Activated CD8-positive, alpha-beta memory T cell treated with anti-CD3 and anti-CD28 coated beads, Interleukin-2, amount 50 U/mL, for 1 hour (primary cell): ENCODE results near the gene CYP24A1.

ENCODE experiments used
- DNase-seq: peaks from one replicate; pipeline ENCODE4 v3.0.0-alpha.2; 2020; ENCODE audit errors: extremely low read depth

CYP24A1 gene

DNA sequence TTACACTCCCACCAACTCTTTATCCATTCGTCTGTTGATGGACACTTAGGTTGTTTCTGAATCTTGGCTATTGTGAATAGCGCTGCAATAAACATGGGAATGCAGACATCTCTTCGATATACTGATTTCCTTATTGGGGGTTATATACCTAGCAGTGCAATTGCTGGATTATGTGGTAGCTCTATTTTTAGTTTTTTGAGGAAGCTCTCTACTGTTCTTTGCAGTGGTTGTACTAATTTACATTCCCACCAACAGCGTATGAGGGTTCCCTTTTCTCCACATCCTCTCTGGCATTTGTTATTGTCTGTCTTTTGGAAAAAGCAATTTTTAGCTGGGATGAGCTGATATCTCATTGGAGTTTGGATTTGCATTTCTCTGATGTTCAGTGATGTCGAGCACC lies 29.5 kb upstream of the CYP24A1 start:
- DNase-seq: no peak

DNA sequence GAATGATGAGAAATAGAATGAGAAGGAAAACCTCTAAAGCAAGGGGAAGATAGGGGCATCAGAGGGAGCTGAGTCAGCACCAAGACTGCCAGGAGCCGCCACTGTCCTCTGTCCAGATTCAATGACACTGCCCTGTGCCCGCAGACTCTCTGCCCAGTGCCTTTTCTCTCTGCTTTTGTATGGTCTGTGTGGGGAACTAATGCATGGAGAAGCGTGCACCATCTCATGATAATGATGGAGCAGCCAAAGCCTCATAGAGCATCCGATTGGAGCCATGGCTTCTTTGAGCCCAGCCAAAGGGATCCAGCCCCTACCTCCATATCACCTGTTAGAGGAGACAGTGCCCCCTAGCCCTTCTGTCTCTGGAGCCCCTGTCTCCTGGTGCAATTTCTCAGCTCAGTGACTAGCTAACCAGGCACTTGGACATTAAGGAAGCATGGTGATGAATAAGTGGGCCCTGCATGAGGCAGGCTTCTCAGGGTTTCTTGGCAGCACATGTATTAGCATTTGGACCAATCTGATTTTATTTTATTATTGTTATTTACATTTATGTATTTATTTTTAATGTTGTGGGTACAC lies 27.6 kb upstream of the CYP24A1 start:
- DNase-seq: no peak

DNA sequence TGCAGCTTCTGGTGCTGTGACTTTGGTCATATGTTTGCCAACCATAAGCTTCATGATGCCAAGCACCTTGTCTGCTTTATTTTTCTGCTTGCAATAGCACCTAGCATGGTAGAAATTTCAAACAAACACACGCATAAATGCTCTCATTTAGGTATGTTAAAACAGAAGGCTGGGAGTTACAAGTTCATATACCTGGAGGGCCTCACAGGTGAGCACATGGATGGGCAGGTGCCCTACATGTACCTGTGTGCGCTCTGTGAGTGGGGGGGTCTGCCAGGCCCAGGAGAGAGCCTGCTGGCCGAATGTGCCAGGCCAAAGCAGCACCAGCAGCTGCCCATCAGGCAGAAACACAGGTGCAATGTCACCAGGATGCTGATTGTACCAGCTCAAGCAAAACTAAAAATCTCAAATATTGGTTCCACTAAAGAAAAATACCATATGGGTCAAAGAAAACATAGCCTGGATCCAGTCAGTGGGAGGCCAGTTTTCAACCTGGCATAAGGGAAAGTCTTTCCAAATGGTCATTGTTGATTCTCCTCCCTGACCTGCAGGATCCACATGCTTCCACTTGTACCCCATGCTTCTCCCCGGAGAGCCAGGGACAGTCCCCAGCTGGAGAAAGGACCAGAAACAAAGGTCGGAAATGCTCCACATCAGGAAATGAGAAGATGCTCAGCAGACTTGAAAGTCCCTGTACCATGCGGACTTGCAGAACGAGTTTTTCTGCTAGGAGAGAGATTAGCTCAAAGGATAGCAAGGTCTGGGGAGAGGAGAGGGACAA lies 26.9 kb upstream of the CYP24A1 start:
- DNase-seq: no peak

DNA sequence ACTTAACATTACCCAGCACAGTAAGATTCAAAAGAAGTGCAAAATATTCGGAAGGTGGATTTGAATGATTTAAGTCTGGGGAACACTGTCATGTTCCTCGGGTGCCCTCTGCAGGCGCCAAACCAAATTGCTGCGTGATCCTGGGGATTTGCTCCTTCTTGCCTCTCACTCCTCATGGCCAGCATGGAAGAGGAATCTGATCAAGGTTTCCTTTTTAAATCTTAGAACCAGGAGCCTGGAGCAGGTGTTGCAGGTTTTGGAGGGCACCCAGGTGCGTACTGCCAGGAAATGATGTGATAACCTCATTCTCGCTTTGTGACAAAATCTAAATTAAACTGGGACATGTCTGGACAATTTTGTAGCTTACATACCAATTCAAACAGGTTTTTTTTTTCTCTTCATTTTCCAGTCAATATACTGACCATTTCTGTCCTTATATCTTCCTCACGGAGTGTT lies 26.0 kb upstream of the CYP24A1 start:
- DNase-seq: peak; percentile 22

DNA sequence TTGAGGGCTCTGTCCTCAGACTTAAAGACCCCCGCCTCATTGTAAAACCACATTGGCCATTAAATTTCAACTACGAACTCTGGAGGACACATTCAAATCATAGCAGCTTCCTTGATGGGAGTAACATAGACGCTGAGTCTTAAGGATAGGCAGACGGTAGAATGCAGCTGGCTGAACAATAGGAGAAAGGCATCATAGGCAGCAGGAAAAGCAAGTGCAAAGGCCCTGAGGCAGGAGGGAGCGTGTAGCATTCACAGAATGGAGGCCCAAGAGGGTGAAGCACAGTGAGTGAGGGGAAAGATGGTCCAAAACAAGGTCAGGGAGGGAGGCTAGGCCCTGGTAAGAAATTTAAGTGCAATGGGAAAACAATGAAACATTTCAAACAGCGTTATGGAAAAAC lies 25.5 kb upstream of the CYP24A1 start:
- DNase-seq: no peak

DNA sequence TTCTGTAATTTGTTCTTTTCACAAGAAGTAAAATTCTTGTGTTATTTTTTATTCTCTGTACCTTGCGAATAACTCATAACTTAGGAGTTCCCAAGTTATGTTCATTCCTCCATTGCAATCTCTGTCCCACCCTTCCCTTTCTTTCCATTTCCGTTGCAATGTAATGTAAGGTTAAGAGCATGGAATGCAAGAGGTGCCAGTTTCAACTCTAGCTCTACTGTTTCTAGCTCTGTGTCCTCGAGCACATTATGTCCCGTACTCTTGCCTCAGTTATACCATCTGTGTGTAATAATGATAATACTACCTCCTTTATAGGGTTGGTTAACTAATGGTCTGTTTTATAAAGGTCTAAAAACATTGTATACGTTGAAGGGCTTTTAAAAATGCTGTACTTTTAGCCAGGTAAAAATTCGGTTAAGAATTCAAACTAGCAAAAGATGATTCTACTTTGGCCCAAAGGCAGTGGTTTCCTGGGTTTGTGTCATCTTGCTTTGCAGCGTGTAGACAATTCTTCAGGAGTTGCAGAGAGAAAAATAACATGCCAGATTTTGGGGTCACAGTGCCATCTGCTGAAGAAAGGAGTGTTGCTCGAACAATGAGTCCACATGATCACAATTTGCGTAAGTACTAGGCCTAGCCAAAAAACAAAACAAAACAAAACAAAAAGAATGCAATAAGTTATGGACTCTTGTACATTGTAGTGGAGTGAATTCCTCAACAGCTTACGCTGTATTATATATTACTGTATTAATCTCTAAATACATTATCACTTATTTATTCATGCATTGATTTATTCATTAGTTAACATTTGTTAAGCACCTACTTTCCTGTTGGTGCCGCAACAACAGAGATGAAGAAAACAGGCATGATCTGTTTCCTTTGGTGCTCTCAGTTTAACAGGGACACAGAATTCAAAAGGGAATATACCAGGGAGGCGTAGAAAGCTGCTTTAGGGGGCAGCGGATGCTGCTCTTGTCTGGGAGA lies 24.1 kb upstream of the CYP24A1 start:
- no peak for DNase-seq

DNA sequence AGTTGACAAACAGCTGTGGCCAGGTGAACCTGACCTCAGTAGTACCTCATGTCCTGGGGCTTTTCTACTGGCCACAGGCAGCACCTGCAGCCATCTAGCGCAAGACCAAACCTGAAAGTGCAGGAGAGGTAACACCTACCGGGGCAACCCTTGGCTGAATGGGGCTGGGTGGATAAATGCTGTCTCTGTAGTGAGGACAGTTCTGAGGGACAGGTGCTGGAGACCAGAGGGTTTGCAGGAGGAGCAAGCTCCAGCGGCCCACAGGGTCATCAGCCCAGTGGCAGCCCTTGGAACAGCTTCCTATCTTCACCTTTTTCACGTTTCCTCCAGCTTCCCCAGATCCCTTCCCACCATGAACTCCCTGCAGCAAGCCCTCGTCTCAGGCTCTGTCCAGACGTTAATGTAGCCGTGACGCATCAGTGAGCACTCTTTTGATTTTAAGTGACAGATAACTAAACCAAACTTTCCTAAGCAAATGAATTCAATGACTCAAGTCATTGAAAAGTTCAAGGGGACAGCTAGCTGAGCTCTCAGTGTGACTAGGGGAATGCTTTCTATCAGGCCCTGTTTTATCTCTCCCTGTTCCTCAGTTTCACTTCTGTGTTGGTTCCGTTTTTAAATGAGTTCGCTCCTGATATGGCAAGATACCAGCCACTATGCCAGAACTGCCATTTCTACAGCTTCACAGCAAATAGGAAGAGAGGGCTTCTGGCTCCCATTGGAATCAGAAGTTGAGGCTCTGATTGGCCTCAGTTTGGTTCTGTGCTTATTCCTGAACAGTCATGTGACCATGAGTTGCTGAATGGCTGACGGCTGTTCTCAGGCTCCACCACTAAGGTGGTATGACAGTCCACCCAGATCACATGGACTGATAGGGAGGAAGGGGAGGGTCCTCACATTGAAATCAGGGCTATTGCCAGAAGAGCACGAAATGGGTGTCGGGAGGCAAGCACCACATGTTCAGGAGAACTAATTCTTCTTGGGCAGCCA lies 22.0 kb upstream of the CYP24A1 start:
- DNase-seq: no peak

DNA sequence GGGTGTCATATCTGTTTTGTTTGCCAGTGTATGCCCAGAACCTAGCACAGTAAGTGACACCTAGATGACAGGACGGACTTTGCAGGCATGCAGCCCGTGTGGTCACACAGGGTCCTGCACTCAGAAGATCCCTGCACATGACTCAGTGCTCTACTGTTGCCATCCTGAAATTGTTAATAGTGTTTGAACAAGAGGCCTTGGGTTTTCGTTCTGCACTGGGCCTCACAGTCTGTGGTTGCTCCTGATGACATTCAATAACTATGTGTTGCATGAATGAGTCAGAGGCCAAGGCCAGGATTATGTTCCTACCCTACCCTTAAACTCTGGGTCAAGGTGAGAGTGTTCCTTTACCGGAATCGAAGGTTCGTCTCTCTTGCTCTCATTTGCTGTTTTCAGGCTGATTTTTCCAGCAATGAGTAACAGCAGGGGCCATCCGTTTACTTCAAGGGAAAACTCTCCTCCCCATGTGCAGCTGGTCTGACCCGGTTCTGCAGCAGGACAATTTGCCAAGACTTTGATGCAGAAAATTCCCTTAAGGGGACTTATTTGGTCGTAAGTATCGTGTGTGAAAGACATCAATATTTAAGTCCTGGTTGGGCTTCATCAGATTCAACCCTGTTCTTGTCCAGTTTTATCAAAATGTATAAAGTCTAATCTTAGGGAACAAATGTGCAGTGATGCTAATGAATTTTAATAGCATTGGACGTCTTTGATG lies 21.1 kb upstream of the CYP24A1 start:
- DNase-seq: no peak

DNA sequence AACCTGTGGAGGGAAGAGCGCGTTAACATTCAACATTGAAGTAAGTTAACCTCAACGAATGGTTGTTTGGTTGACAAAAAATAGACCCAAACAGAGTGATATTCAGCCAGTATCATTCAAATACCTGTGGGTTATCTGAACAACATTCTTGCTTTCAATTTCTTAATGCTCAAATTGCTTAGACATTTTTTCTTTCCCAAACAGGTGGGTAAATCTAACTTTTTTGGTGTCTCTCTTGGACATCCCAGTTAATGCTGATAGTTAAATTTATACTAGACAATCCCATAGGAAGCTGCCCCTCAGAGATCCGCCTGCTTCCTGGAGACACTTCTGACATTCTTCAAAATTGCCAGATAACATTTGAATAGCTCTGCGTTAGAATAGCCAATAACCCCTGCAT lies 20.0 kb upstream of the CYP24A1 start:
- DNase-seq: no peak

DNA sequence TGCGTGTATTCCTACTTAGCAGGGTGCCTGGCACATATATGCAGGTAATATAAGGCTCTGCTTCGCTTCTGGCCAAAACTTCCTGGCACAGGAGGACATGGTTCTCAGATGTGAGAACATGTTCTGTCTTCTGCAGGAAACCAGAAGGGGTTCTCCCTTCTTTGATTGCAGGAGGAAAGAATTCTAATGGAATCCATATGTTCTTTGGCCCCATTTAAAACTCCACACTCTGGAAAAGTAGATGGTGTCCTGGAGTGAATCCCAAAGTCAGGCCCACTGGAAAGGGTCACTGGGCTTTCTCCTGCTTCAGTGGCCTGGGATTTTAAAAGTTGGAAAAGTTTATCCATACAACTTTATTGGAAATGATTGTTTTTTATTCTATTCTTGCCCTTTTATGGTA lies 16.4 kb upstream of the CYP24A1 start:
- DNase-seq: no peak

DNA sequence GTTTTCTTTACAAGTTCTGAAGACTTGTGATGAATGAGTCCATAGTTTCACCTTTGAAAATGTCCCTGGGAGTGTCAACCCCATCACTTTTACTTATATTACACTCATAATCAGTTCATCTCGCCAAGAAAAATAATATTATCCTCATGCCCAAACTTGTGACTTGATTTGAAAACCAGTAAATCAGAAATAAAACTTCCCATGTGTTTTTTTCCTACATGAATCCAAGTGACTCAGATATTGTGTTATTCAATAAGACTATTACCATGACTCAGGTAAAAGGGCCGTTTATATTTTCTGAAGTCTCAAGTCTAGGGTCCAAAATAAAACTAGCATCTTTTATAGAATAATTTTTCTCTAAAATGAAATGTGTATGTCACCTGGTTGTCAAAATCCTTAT lies 15.8 kb upstream of the CYP24A1 start:
- DNase-seq: no peak

DNA sequence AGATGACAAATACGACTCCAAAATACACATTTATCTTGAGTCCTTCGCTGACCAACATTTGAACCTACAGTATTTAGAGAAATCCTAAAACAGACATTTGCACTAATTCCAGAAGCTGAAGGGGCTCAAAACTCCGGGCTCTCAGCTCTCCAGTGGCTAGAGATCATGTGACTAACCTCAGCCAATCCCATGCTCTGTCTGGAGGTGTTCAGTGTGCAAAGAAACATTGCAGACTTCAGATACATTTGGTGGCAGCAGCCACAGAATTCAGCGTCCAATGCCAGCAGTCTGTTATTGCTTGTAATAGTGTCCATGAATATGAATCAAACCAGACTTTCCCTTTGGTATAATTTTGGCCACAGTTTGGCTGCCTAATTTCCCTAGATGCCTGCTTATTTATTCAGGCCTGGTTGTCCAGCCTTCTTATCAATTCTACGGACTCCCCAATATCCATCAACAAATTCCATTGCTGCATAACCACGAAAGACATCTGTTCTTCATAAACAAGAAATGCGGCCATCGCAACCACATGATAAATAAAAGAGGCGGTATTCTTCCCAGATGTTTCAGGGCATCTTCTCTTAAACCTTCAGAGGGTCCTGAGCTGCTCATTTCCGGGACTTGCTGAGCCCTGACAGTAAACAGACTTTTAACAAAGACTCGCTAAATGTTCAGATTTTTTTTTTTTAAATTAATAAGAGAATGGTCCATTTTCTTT lies 14.5 kb upstream of the CYP24A1 start:
- DNase-seq: no peak

DNA sequence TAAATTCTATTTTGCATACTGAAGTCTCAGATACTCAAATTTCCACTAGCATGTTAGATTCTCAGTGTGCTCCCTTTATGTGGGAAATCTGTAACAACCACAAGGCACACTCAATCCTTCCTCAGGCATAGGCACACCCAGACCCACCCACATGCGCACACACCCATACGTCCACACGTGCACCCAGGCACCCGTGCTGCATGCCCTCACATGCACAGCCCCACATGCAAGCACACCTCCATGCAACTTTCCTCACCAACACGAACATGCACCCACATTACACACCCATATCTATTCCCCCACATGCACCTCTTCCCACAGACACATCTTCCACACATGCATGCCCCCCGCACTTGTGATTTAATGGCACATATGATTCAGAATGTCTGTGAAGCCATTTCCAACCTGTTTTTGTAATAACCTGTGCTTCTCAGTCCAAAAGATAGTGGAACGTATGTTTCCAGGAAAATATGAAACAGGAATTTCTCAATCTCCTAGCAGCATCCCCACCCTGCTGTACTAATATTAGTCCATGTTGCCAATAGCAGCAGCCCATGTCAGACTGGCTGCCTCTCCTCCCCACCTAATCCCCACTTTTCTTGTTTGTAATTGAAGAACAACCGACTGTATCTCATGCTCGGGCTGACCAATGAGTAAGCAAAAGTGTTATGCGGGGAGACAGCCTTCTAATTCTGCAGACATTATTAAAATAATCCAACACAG lies 11.3 kb upstream of the CYP24A1 start:
- no peak for DNase-seq

DNA sequence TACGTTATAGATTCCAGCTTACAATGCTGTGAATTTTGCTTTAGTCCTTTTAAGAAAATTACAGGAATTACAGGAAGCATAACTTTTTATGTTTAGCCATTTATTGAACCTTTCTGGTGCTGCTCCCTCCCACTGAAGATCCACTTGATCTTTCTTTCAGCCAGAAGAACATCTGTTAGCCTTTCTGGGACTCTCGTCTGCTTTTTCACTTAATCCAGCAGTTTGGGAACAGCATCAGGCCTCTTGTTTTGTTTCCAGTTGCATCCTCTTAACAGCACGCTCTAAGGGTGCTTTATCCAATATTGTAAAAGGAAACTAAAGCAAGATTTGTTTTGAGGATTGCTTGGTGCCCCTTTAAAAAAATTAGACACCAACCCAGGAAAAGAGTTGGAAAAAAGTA lies 10.3 kb upstream of the CYP24A1 start:
- DNase-seq: no peak

DNA sequence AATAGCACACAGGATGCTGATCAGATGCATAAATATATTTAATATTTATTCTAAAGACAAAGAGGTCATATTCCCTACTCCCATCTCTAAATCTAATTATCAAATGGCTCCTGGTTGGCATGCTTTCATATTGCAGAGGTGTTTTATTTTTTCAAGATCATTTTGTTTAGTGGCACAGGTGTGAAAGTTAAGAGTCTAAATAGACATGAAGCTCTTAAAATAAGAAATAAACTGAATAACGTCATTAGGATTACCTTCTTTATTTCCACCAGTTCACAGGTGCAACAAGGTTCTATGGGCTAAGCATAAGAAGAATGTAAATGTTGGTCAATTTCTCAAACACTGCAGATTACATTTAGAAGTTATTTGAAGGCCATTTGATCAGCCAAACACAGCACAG lies 7.1 kb upstream of the CYP24A1 start:
- no peak for DNase-seq

DNA sequence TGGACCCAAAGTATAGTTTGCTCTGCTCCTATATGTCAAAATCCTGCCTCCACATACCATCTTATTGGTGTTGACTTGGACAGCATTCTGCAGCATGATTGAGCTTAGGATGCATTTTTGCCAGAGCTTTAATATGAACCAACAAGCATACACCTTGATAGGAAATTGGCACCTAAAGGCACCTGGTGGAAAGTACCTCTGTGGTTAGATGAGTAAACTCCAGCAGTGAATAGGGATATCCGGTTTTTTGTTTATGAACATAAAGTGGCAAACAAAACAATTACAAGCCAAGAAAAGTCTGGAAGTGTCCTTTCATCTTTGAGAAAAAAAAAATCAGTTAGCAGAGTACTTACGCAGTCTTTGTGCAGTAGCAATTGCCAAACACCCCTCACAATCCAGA lies 6.2 kb upstream of the CYP24A1 start:
- DNase-seq: no peak

DNA sequence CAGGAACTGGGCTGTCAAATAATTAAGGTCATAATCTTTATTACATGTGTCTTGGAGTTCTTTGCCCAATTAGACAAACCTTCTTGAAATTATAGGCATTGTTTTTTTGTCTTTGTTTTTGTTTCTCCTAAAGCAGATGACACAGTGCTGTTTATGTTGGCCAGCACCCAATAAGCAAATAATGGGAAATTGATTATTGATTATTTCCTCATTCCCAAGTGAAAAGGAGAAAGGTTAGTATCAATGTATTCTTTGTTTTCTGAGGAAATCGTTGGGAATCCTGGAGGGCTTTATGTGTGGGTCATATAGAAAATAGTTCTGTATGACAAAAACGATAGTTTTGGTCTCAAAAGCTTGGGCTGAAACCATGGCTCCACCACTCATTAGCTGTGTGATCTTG lies 4.5 kb upstream of the CYP24A1 start:
- no peak for DNase-seq

DNA sequence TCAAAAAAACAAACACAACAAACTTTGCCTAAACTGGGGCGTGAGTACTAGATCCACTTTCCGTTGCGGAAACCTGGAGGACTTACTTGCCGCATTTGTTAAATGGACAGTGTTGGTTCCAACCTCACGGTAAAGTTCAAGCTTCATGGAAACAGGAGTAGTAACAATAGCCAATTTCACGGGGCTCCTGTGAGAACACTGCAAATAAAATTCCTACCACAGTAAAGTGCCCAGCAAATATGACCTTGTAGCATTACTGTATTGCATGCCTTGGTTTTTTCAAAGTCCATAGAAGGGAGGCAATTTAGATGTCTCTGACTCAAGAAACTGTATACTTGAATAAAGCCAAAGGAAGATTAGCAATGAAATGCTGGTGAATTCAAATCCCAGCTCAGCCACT lies 3.6 kb upstream of the CYP24A1 start:
- DNase-seq: no peak

DNA sequence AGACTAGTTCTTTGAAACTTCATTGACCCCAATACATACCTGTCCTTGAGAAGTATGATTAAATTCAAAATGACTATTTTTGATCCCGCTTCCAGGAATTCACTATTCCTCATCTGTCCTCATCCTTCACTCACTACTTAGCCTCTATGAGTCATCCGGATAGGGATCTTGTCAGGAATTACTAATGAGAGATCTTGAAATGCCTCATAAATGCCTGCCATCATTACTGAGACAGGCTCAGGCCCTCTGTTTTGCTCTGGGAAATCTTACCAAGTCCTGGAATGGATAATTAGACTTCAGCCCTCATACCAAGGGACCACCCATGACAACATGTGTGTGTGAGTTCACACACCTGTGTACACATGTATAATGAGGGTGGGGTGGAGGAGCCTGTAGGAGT lies 2.8 kb upstream of the CYP24A1 start:
- DNase-seq: no peak
